ENCODE data around the gene TNPO3. TPM values are rescaled to one million over a fixed set of nuclear protein-coding genes. Genes with fewer than 3 reads are reported as not detected.
"Not testable (repeated sequence)": the region's sequence is repeated elsewhere in the genome, so short reads cannot be mapped to it uniquely, and the experiment has no call there.

The TNPO3 gene
- total RNA-seq, 2 experiments from 2014 or later: 58.4 to 59.3 TPM

- CTCF ChIA-PET: interaction anchor here (0.9 to 1.4 kb wide), 2 partner anchors 17 to 177 kb away, joined by 3 to 10 read pairs; no protein-coding TSS in a partner anchor
Measured at GRCh38 chr7:128913870-128914565, 140.9 kb downstream of the TNPO3 start.

GRCh38 chr7:128912709-128913495 lies 142.0 kb downstream of the TNPO3 start:
- intact Hi-C loops (cut with micrococcal nuclease); H3K36me3 Mint-ChIP-seq (ENCODE audit: low read depth); ATAC-seq; H3K4me3 Mint-ChIP-seq; H3K27ac Mint-ChIP-seq; DNase-seq; POLR2A ChIA-PET; H3K4me1 Mint-ChIP-seq (ENCODE audit: low read depth); H3K9me3 Mint-ChIP-seq: not testable (repeated sequence)
- H3K27me3 Mint-ChIP-seq: peaks cover 42% of the 10 kb centered on the region
- CTCF ChIA-PET: interaction anchor here (1.5 kb wide), 1 partner anchor 10 kb away, joined by 4 read pairs; no protein-coding TSS in a partner anchor

More at GRCh38 chr7:128913870-128914565, 140.9 kb downstream of the TNPO3 start:
- no peak for TF ChIP-seq CTCF (IDR thresholded peaks at IDR 0.05)
- Mint-ChIP-seq H3K27ac (no peak overlapping the region), H3K27me3 (peaks cover 37% of the 10 kb centered on the region), H3K9me3 (no peaks in the 10 kb centered on the region), H3K36me3 (ENCODE audit: low read depth) (no peaks in the 10 kb centered on the region), H3K4me1 (ENCODE audit: low read depth) (peaks cover 6% of the 10 kb centered on the region), H3K4me3 (no peak overlapping the region)
- DNase-seq: no peak
- POLR2A ChIA-PET: no interaction called here
- intact Hi-C loops (cut with micrococcal nuclease): no loop called here
- ATAC-seq: no peak

GRCh38 chr7:128912281-128912680 lies 142.6 kb downstream of the TNPO3 start:
- ChIA-PET POLR2A (no interaction called here), CTCF (interaction anchor here (1.5 kb wide), 1 partner anchor 9 kb away, joined by 4 read pairs; no protein-coding TSS in a partner anchor)
- H3K4me1 Mint-ChIP-seq (ENCODE audit: low read depth): peaks cover 6% of the 10 kb centered on the region
- ATAC-seq (no peak), DNase-seq (no peak)
- no peak for TF ChIP-seq CTCF (IDR thresholded peaks at IDR 0.05)
- H3K27ac Mint-ChIP-seq: no peak overlapping the region
- no peaks in the 10 kb centered on the region for H3K9me3 Mint-ChIP-seq
- intact Hi-C loops (cut with micrococcal nuclease): no loop called here
- H3K27me3 Mint-ChIP-seq: peaks cover 46% of the 10 kb centered on the region
- no peak overlapping the region for H3K4me3 Mint-ChIP-seq
- H3K36me3 Mint-ChIP-seq (ENCODE audit: low read depth): no peaks in the 10 kb centered on the region

- POLR2A ChIA-PET: no interaction called here
- no peaks in the 10 kb centered on the region for H3K36me3 Mint-ChIP-seq (ENCODE audit: low read depth)
- DNase-seq: no peak
- no peak overlapping the region for H3K4me3 Mint-ChIP-seq
- H3K27ac Mint-ChIP-seq: no peak overlapping the region
- no peaks in the 10 kb centered on the region for H3K9me3 Mint-ChIP-seq
- intact Hi-C loops (cut with micrococcal nuclease): no loop called here
- no peak for TF ChIP-seq CTCF (IDR thresholded peaks at IDR 0.05)
- H3K4me1 Mint-ChIP-seq (ENCODE audit: low read depth): peaks cover 6% of the 10 kb centered on the region
- CTCF ChIA-PET: interaction anchor here (0.7 to 2.3 kb wide), 4 partner anchors 8 to 252 kb away, joined by 3 to 13 read pairs (median 4); no protein-coding TSS in a partner anchor
- H3K27me3 Mint-ChIP-seq: peaks cover 39% of the 10 kb centered on the region
- no peak for ATAC-seq
Measured at GRCh38 chr7:128911423-128912031, 143.4 kb downstream of the TNPO3 start.

- no peak within 1 kb of the TSS for H3K4me3 Mint-ChIP-seq
- H3K27ac Mint-ChIP-seq: no peak within 1 kb of the TSS
- no peaks in the 10 kb centered on the region for H3K9me3 Mint-ChIP-seq
- ChIA-PET POLR2A (no interaction called here), CTCF (interaction anchor here (2.3 kb wide), 1 partner anchor 181 kb away, joined by 13 read pairs; no protein-coding TSS in a partner anchor)
- ATAC-seq (no peak), DNase-seq (no peak)
- H3K27me3 Mint-ChIP-seq: peaks cover 42% of the 10 kb centered on the region
- intact Hi-C loops (cut with micrococcal nuclease): no loop called here
- peaks cover 6% of the 10 kb centered on the region for H3K4me1 Mint-ChIP-seq (ENCODE audit: low read depth)
- H3K36me3 Mint-ChIP-seq (ENCODE audit: low read depth): no peaks in the 10 kb centered on the region
- TF ChIP-seq CTCF (IDR thresholded peaks at IDR 0.05): no peak
Measured at GRCh38 chr7:128910569-128910945, 144.4 kb downstream of the TNPO3 start, which contains the start of gene KCP. TSS of gene KCP (minus strand) at chr7:128910709. CDS start at chr7:128910676, 33 bp downstream.

Data from activated CD8-positive, alpha-beta T cell treated with anti-CD3 and anti-CD28 coated beads for 36 hours (primary cell).